Measurements from ENCODE around the gene GOLGA1. TPM values are rescaled to one million over a fixed set of nuclear protein-coding genes. Genes with fewer than 3 reads are reported as not detected.
"Not testable (repeated sequence)": the region's sequence is repeated elsewhere in the genome, so short reads cannot be mapped to it uniquely, and the experiment has no call there.

Gene GOLGA1
- total and polyA plus RNA-seq, 9 of the 15 experiments (the other 6 are each of a cell fraction or from before 2014, with no cell fraction given) = 2.9 to 15.9 (median 8.5) TPM

GRCh38 chr9:124960409-124960752 is 19.5 kb upstream of the GOLGA1 start:
- Histone ChIP-seq H3K9me1 (ENCODE audit: control insufficient read depth, insufficient read depth, low read length) (no peaks in the 10 kb centered on the region), H3K9ac (ENCODE audit: insufficient read depth in 1 of 2, low read depth in 2 of 2, low read length in 2 of 2) (no peak overlapping the region), H4K20me1 (replicated peaks; ENCODE audit: control insufficient read depth, insufficient read depth, low read length) (no peaks in the 10 kb centered on the region), H3K36me3 (ENCODE audit: control insufficient read depth, insufficient read depth, low read length) (no peaks in the 10 kb centered on the region; the same call in 2 of the 3 replicates), H3K4me2 (ENCODE audit: insufficient read depth, low read length) (no peak overlapping the region), H3K27me3 (ENCODE audit: control insufficient read depth in 2 of 2, insufficient read depth in 2 of 2, low read length in 2 of 2) (no peaks in the 10 kb centered on the region), H3K4me3 (no peak overlapping the region), H3K9me3 (replicated peaks; ENCODE audit: control insufficient read depth, insufficient read depth, low read depth, low read length) (no peaks in the 10 kb centered on the region), H3K27ac (ENCODE audit: extremely low read depth, low read depth, low read length) (no peak overlapping the region), H3K4me1 (replicated peaks in 1 of 2; ENCODE audit: control insufficient read depth in 2 of 2, insufficient read depth in 2 of 2, low read length in 2 of 2) (peaks cover 6 to 13% of the 10 kb centered on the region in 2 experiments; a peak in 3 of 5 replicates), H3K79me2 (ENCODE audit: control insufficient read depth, insufficient read depth, low read length) (no peaks in the 10 kb centered on the region), H2AFZ (ENCODE audit: low read depth, low read length) (no peak overlapping the region)
- 56% methylated on average over 2 of the region's 2 CpGs for WGBS (ENCODE audit: insufficient coverage, low coverage, missing lambda C conversion rate)
- ChIA-PET POLR2A (no interaction called here), CTCF (ENCODE audit: low intra/inter-chr PET ratio) (no interaction called here)
- FAIRE-seq (no peak), ATAC-seq (no peak), DNase-seq (ENCODE audit: extremely low read depth in 1 of 4, low spot score in 3 of 4) (no peak)
- BruUV-seq (replicated peaks) = no TSS peak
- in situ Hi-C loops (cut with MboI) (no loop called here), intact Hi-C loops (cut with micrococcal nuclease) (no loop called here)
- TF ChIP-seq ZNF146 (CRISPR knock-in tag; IDR thresholded peaks at IDR 0.05; ENCODE audit: unreplicated experiment) (peak; percentile 62), CEBPB (tag; IDR thresholded peaks at IDR 0.05) (no peak), TRIM24 (IDR thresholded peaks at IDR 0.05) (no peak)
- TF ChIP-seq, protein P1, sequence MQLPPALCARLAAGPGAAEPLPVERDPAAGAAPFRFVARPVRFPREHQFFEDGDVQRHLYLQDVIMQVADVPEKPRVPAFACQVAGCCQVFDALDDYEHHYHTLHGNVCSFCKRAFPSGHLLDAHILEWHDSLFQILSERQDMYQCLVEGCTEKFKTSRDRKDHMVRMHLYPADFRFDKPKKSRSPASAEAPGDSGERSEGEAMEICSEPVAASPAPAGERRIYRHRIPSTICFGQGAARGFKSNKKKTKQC (CRISPR knock-in tag; IDR thresholded peaks at IDR 0.05) = no peak

GRCh38 chr9:124959671-124960408 is 19.0 kb upstream of the GOLGA1 start:
- in situ Hi-C loops (cut with MboI); H3K79me2 ChIP-seq (ENCODE audit: control insufficient read depth, insufficient read depth, low read length); BruUV-seq (replicated peaks); H3K27me3 ChIP-seq (ENCODE audit: control insufficient read depth in 2 of 2, insufficient read depth in 2 of 2, low read length in 2 of 2); ATAC-seq; H3K36me3 ChIP-seq (ENCODE audit: control insufficient read depth, insufficient read depth, low read length); H3K9me3 ChIP-seq (replicated peaks; ENCODE audit: control insufficient read depth, insufficient read depth, low read depth, low read length); H3K27ac ChIP-seq (ENCODE audit: extremely low read depth, low read depth, low read length); FAIRE-seq; DNase-seq (ENCODE audit: extremely low read depth in 1 of 4, low spot score in 3 of 4); H2AFZ ChIP-seq (ENCODE audit: low read depth, low read length); H3K4me2 ChIP-seq (ENCODE audit: insufficient read depth, low read length); H3K9me1 ChIP-seq (ENCODE audit: control insufficient read depth, insufficient read depth, low read length); H3K9ac ChIP-seq (ENCODE audit: insufficient read depth in 1 of 2, low read depth in 2 of 2, low read length in 2 of 2); POLR2A ChIA-PET; CTCF ChIA-PET (ENCODE audit: low intra/inter-chr PET ratio); H3K4me3 ChIP-seq; intact Hi-C loops (cut with micrococcal nuclease); H4K20me1 ChIP-seq (replicated peaks; ENCODE audit: control insufficient read depth, insufficient read depth, low read length): not testable (repeated sequence)
- 95% methylated on average over 7 of the region's 9 CpGs for WGBS (ENCODE audit: insufficient coverage, low coverage, missing lambda C conversion rate)
- peak; percentile 28 for TF ChIP-seq ZNF146 (CRISPR knock-in tag; IDR thresholded peaks at IDR 0.05; ENCODE audit: unreplicated experiment)
- peaks cover 6 to 10% of the 10 kb centered on the region in 2 experiments; a peak in 3 of 5 replicates for H3K4me1 ChIP-seq (replicated peaks in 1 of 2; ENCODE audit: control insufficient read depth in 2 of 2, insufficient read depth in 2 of 2, low read length in 2 of 2)
